Fibroblast of villous mesenchyme (primary cell): Measurements from ENCODE around the gene TCF25. TPM values are rescaled to one million over a fixed set of nuclear protein-coding genes. Genes with fewer than 3 reads are reported as not detected.
"Not testable (repeated sequence)": the region's sequence is repeated elsewhere in the genome, so short reads cannot be mapped to it uniquely, and the experiment has no call there.

Experiments used
- DNase-seq: peaks from one replicate; pipeline ENCODE4 v3.0.0-alpha.2; 2010; ENCODE audit warnings: low read depth
- H3K4me3 ChIP-seq: 2 replicates; pipeline ENCODE4 v1.5.1; 2011; ENCODE audit warnings: low read depth, mild to moderate bottlenecking, low read length
- total RNA-seq: library from RNA; depleted of rRNA; stranded (reverse); fragments of >200 nt; gene quantifications from 2 replicates; pipeline ENCODE4 v1.2.3, GENCODE V29; 2012
- TF ChIP-seq, protein P1 (sequence below): IDR thresholded peaks from 2 replicates; pipeline ENCODE4 v1.5.1; 2012; ENCODE audit warnings: low read depth, mild to moderate bottlenecking, low read length; ENCODE audit not compliant: insufficient read depth

Gene TCF25
- total RNA-seq, 1 donor: 188 TPM

DNA sequence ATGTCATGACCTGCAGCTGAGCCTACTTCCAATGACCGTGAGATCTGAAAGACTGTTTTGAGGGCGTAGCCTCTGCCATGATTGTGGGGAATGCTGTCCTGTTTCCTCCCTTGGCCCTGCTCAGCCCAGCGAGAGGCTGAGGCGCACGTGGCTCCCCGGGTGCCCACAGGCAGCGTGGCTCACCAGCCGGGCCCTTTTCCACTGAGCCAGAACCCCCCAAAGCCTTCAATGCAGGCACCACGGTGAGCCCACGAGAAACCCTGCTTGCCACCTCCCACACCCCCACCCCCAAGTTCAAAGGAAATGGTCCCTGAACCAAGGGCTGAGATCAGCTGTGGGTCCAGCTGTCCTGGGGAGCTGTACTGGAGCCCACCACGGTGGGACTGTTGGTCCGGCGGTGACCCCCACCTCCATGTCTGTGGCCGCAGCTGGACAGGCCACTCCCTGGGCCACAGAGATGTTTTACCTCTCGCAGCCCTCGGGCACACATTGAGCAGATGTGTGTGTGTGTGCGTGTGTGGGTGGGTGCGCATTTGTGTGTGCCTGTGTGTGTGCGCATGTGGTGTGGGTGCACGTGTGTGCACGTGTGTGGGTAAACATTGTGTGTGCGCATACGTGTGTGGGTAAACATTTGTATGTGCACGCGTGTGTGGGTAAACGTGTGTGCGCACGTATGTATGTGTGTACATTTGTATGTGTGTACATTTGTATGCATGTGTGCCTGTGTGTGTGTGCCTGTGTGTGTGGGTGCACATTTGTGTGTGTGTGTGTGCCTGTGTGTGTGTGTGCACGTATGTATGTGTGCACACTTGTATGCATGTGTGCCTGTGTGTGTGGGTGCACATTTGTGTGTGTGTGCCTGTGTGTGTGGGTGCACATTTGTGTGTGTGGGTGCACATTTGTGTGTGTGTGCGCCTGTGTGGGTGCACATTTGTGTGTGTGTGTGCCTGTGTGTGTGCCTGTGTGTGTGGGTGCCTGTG lies 40.3 kb downstream of the TCF25 start:
- TF ChIP-seq, protein P1, sequence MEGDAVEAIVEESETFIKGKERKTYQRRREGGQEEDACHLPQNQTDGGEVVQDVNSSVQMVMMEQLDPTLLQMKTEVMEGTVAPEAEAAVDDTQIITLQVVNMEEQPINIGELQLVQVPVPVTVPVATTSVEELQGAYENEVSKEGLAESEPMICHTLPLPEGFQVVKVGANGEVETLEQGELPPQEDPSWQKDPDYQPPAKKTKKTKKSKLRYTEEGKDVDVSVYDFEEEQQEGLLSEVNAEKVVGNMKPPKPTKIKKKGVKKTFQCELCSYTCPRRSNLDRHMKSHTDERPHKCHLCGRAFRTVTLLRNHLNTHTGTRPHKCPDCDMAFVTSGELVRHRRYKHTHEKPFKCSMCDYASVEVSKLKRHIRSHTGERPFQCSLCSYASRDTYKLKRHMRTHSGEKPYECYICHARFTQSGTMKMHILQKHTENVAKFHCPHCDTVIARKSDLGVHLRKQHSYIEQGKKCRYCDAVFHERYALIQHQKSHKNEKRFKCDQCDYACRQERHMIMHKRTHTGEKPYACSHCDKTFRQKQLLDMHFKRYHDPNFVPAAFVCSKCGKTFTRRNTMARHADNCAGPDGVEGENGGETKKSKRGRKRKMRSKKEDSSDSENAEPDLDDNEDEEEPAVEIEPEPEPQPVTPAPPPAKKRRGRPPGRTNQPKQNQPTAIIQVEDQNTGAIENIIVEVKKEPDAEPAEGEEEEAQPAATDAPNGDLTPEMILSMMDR: no peak
- DNase-seq: no peak

DNA sequence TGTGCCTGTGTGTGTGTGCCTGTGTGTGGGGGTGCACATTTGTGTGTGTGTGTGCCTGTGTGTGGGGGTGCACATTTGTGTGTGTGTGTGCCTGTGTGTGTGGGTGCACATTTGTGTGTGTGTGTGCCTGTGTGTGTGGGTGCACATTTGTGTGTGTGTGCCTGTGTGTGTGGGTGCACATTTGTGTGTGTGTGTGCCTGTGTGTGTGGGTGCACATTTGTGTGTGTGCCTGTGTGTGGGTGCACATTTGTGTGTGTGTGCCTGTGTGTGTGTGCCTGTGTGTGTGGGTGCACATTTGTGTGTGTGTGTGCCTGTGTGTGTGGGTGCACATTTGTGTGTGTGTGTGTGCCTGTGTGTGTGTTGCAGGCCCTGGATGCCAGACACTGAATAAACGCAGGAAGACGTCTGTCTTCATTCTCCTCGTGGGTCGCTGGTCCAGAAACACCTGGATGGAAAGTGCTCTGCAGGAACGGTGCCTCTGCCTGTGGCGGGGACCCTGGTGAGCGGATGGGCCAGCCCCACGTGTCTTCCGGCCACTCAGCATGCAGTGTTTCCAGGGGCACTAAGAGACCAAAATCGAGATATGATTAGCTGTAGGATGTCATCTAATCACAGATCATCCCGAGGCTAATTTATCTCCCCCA lies 41.4 kb downstream of the TCF25 start:
- not testable (repeated sequence) for DNase-seq, H3K4me3 ChIP-seq

More for the DNA sequence above, 40.3 kb downstream of the TCF25 start:
- no peak overlapping the region for H3K4me3 ChIP-seq

DNA sequence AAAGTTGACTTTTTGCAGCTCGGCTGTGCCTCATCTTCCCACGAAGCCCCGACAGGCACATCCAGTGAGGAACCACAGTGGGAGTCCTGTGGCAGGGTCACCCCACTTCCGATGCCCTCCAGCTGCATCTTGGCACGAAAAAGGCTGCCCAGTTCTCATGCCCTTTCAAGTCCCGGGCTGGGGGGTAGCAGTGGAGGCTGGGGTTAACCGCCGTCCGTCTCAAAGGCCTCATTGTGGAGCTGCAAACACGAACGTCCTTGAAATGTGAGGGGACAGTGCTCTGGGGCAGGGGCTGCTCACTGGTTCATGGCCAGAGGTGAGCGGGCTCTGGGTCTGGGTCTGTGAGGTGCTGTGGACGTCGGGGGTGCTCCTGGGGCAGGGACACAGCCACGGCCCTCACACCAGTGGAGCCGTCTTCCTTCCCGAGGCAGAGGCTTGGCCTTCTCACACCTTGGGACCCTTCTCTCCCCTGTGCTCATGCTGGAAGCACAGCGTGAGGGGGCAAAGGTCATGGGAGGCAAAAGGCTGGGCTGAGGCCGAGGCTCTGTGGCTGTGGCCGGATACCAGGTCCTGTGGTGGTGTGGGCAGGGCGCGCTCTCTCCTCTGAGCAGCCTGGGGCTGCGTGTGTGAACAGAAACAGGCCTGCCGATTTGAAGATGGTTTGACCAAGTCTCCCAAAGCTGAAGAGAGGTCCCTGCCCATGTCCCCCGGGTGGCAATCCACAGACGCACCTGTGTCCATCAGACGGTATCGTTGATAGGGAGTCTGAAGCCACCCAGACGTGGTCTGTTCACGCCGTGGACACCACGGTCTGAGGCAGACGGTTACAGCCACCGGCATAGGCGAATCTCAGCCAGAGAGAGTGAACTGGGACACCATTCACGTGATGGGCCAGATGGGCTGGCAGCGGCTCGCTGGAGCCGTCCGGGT lies 42.2 kb downstream of the TCF25 start:
- DNase-seq: no peak
- TF ChIP-seq, protein P1: no peak
- H3K4me3 ChIP-seq: no peak overlapping the region

DNA sequence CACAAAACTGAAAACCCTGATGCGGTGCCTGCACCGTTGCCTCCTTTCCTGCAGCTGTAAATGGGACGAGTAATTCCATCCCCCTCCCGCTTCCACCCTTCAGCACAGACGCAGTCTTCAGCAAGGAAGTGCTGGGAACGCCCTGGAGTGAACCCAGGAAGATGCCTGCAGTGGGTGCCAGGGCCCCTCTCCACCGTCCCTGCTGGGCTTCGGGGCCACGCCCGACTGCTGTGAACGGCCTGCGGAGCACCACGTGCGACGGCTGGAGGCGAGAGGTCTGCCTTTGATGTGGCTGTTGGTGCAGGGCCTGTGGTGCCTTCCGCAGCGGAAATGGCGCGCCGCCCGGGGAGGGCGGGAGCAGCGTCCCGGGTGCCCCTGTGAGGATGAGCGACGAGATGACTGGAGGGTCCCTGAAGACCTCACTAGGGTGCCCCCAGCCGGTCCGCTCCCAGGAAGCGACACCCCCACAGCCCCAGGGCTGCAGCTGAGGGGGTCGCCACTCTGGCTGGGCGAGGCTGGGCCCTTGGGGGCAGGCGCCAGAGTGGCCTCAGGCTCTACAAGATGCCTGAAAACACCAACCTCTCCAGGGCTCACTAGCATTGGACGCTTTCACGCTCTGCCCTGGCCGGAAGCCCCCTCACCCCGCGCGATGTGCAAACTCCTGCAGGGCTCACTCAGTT lies 44.5 kb downstream of the TCF25 start:
- peak overlapping the region; percentile 55 for H3K4me3 ChIP-seq
- TF ChIP-seq, protein P1: no peak
- DNase-seq: peak; percentile 91

DNA sequence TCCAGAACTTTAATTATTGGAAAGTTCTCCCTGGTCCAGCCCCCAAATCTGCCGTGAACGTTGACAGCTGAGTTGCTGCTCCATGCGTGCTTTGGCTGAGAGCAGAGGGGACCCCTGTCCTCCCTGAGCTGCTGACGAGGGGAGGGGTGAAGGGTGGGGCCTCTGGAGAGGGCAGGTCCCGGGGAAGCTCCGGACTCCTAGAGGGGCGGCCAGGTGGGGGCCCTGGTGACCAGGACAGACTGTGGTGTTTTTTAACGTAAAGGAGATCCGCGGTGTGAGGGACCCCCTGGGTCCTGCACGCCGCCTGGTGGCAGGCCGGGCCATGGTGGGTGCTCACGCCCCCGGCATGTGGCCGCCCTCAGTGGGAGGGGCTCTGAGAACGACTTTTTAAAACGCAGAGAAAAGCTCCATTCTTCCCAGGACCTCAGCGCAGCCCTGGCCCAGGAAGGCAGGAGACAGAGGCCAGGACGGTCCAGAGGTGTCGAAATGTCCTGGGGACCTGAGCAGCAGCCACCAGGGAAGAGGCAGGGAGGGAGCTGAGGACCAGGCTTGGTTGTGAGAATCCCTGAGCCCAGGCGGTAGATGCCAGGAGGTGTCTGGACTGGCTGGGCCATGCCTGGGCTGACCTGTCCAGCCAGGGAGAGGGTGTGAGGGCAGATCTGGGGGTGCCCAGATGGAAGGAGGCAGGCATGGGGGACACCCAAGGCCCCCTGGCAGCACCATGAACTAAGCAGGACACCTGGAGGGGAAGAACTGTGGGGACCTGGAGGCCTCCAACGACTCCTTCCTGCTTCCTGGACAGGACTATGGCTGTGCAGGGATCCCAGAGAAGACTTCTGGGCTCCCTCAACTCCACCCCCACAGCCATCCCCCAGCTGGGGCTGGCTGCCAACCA lies 45.3 kb downstream of the TCF25 start, which contains the start of gene MC1R:
TSS of gene MC1R (plus strand) at position 410 of the 895 bp plus-strand sequence. CDS start at position 807, 397 bp downstream.
- TF ChIP-seq, protein P1: peak; percentile 57

DNA sequence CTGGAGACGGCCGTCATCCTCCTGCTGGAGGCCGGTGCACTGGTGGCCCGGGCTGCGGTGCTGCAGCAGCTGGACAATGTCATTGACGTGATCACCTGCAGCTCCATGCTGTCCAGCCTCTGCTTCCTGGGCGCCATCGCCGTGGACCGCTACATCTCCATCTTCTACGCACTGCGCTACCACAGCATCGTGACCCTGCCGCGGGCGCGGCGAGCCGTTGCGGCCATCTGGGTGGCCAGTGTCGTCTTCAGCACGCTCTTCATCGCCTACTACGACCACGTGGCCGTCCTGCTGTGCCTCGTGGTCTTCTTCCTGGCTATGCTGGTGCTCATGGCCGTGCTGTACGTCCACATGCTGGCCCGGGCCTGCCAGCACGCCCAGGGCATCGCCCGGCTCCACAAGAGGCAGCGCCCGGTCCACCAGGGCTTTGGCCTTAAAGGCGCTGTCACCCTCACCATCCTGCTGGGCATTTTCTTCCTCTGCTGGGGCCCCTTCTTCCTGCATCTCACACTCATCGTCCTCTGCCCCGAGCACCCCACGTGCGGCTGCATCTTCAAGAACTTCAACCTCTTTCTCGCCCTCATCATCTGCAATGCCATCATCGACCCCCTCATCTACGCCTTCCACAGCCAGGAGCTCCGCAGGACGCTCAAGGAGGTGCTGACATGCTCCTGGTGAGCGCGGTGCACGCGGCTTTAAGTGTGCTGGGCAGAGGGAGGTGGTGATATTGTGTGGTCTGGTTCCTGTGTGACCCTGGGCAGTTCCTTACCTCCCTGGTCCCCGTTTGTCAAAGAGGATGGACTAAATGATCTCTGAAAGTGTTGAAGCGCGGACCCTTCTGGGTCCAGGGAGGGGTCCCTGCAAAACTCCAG lies 46.4 kb downstream of the TCF25 start:
- no peak for DNase-seq
- TF ChIP-seq, protein P1: no peak
- no peak overlapping the region for H3K4me3 ChIP-seq

More for the DNA sequence above, 45.3 kb downstream of the TCF25 start, which contains the start of gene MC1R:
- peak within 1 kb of the TSS; percentile 55 for H3K4me3 ChIP-seq
- peak; percentile 54 for DNase-seq
